AG09309 (cell line): ENCODE measurements around the gene SEPTIN7.

ENCODE experiments used
- DNase-seq: peaks from one replicate; pipeline ENCODE4 v3.0.0-alpha.2; 2010; ENCODE audit warnings: low read depth
- H3K4me3 ChIP-seq: 2 replicates; pipeline ENCODE4 v1.5.1; 2011; ENCODE audit warnings: mild to moderate bottlenecking, low read depth, low read length, moderate library complexity; ENCODE audit not compliant: control insufficient read depth
- CTCF ChIP-seq: IDR thresholded peaks from 2 replicates; pipeline ENCODE4 v1.5.1; 2011; ENCODE audit warnings: mild to moderate bottlenecking, low read depth, low read length, inconsistent platforms; ENCODE audit not compliant: insufficient read depth, control insufficient read depth; ENCODE audit errors: missing control alignments

Gene SEPTIN7

GRCh38 chr7:35758421-35758820 lies 42.4 kb upstream of the SEPTIN7 start:
- DNase-seq, result no peak
- no peak overlapping the region for H3K4me3 ChIP-seq

GRCh38 chr7:35760143-35760745 lies 40.6 kb upstream of the SEPTIN7 start:
- no peak for TF ChIP-seq CTCF
- no peak overlapping the region for H3K4me3 ChIP-seq
- no peak for DNase-seq

More at GRCh38 chr7:35758421-35758820, 42.4 kb upstream of the SEPTIN7 start:
- no peak for TF ChIP-seq CTCF

- no peak for DNase-seq
- no peak for TF ChIP-seq CTCF
- H3K4me3 ChIP-seq, result no peak overlapping the region
Measured at GRCh38 chr7:35761871-35762677, 38.8 kb upstream of the SEPTIN7 start.

DNA sequence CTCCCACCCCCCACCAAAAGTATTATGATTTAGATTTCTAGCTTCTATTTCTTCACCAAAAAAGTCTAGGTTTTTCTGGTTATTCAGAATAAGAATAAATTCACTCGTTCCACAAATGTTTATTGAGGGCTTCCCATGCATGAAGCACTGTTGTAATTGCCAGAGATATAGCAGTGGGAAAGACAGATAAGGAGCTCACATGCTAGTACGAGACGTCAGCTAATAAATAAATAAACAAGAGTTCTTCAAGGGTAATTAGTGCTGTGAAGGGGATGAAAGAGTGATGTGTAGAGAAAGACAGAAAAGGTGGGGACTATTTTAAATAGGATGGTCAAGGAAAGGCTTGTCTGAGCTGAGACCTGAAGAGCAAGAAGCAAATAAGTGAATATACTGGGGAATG lies 38.1 kb upstream of the SEPTIN7 start:
- no peak for DNase-seq
- no peak for TF ChIP-seq CTCF
- no peak overlapping the region for H3K4me3 ChIP-seq

DNA sequence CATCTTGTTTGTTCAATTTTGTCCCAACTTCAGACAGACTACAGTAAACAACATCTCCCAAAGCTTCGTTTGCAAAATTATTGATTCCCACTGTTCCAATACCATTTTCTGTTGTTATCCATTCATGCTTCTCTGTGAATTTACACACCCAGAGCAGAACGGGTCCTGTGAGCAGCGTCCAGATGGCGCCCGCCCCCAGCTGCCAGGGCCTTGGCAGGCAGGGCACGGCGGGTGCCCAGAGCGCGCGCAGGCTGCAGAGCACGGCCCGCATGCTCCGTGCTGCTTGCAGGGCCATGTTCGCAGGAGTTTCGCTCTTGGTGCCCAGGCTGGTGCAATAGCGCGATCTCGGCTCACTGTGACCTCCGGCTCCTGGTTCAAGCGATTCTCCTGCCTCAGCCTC lies 32.5 kb upstream of the SEPTIN7 start:
- no peak overlapping the region for H3K4me3 ChIP-seq
- TF ChIP-seq CTCF, result no peak
- no peak for DNase-seq

DNA sequence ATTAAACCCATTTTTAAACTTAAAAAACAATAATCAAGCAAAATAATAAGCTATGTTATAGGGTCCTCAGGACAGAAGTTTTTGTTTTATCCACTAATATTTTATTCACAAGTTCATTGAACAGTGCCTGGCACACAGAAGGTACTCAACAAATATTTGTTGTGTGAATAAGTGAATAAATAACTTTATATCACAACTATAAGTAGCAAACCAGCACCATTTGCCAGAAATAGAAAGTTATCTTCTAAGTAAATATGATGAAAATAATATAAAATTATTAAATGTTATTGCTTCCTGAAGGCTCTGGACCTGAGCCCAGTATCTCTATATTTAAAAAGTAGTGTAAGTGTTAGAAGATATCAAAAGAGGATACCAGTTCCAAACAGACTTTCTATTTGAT lies 29.1 kb upstream of the SEPTIN7 start:
- no peak for TF ChIP-seq CTCF
- H3K4me3 ChIP-seq, result no peak overlapping the region
- no peak for DNase-seq
